Mesothelial cell of epicardium (in vitro differentiated cells): Measurements from ENCODE around the gene SMIM44. TPM values are rescaled to one million over a fixed set of nuclear protein-coding genes. Genes with fewer than 3 reads are reported as not detected.

ENCODE experiments used
- DNase-seq, 2 experiments: peaks; one replicate each; pipeline ENCODE4 v3.0.0; 2021; ENCODE audit warnings: low spot score in 2 of 2; ENCODE audit not compliant: unreplicated experiment in 2 of 2
- H3K27ac Mint-ChIP-seq: 2 replicates; pipeline ENCODE4 v1.8.0; 2021; ENCODE audit warnings: mixed read lengths
- H3K27me3 Mint-ChIP-seq: 2 replicates; pipeline ENCODE4 v1.8.0; 2021; ENCODE audit warnings: low read depth, mixed read lengths
- H3K36me3 Mint-ChIP-seq: 2 replicates; pipeline ENCODE4 v1.8.0; 2021; ENCODE audit warnings: mixed read lengths
- H3K4me1 Mint-ChIP-seq: 2 replicates; pipeline ENCODE4 v1.8.0; 2021; ENCODE audit warnings: mixed read lengths
- H3K4me3 Mint-ChIP-seq: 2 replicates; pipeline ENCODE4 v1.8.0; 2021; ENCODE audit warnings: mild to moderate bottlenecking, moderate library complexity, mixed read lengths
- H3K9me3 Mint-ChIP-seq: 2 replicates; pipeline ENCODE4 v1.8.0; 2021; ENCODE audit warnings: mixed read lengths
- total RNA-seq: library from RNA; stranded (reverse); gene quantifications from 3 replicates; pipeline ENCODE4 v1.2.1, GENCODE V29; 2021
- TF ChIP-seq, protein P1 (sequence below): fragments of 200-600 bp; sonication (generic); IDR thresholded peaks from one replicate; pipeline ENCODE4 v1.5.0; 2021; ENCODE audit warnings: antibody characterized with exemption; ENCODE audit not compliant: unreplicated experiment

SMIM44 gene
- total RNA-seq, 1 donor from 2014 or later: not detected

DNA sequence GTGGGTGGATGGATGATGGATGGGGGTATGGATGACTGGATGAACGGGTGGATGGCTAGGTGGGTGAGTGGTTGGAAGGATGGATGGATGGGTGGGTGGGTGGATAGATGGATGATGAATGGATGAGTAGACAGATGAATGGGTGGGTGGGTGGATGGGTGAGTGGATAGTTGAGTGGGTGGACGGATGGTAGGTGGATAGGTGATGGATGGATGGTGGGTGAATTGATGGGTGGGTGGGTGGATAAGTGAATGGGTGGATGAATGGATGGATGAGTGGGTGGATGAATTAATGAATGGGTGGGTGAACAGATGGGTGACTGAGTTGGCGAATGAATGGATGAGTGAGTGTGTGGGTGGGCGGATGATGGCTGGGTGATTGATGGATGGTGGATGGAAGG lies 7.8 kb downstream of the SMIM44 start:
- TF ChIP-seq, protein P1, sequence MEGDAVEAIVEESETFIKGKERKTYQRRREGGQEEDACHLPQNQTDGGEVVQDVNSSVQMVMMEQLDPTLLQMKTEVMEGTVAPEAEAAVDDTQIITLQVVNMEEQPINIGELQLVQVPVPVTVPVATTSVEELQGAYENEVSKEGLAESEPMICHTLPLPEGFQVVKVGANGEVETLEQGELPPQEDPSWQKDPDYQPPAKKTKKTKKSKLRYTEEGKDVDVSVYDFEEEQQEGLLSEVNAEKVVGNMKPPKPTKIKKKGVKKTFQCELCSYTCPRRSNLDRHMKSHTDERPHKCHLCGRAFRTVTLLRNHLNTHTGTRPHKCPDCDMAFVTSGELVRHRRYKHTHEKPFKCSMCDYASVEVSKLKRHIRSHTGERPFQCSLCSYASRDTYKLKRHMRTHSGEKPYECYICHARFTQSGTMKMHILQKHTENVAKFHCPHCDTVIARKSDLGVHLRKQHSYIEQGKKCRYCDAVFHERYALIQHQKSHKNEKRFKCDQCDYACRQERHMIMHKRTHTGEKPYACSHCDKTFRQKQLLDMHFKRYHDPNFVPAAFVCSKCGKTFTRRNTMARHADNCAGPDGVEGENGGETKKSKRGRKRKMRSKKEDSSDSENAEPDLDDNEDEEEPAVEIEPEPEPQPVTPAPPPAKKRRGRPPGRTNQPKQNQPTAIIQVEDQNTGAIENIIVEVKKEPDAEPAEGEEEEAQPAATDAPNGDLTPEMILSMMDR: no peak
- Mint-ChIP-seq H3K27ac (no peak overlapping the region), H3K4me3 (no peak overlapping the region), H3K36me3 (no peaks in the 10 kb centered on the region), H3K9me3 (no peaks in the 10 kb centered on the region), H3K27me3 (peaks cover 15% of the 10 kb centered on the region), H3K4me1 (no peaks in the 10 kb centered on the region)
- DNase-seq: no peak

GRCh38 chr19:3474614-3475013 lies 8.6 kb downstream of the SMIM44 start:
- H3K9me3 Mint-ChIP-seq: no peaks in the 10 kb centered on the region
- no peak overlapping the region for H3K4me3 Mint-ChIP-seq
- no peak for DNase-seq
- TF ChIP-seq, protein P1: no peak
- peaks cover 24% of the 10 kb centered on the region for H3K27me3 Mint-ChIP-seq
- H3K36me3 Mint-ChIP-seq: no peaks in the 10 kb centered on the region
- H3K27ac Mint-ChIP-seq: no peak overlapping the region
- H3K4me1 Mint-ChIP-seq: no peaks in the 10 kb centered on the region

DNA sequence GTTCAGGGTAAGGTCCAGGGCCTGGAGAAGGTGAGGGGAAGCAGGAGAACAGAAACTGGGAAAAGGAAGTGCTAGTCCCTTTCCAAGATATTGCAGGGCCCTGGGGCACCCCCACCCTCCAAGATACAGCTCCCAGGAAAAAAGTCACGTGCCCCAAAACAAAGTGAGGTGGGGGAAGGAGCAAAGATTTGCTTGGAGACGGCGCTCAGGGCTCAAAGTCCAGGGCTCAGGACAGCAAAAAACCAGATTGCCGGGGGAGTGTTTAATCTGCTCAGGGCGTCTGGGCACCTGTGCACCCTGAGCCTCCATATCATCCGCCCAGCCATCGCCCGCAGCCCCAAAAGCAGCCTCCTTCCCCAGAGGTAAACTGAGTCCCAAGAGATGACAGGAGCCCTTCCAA lies 9.2 kb downstream of the SMIM44 start:
- Mint-ChIP-seq H3K4me1 (no peaks in the 10 kb centered on the region), H3K9me3 (no peaks in the 10 kb centered on the region), H3K36me3 (no peaks in the 10 kb centered on the region), H3K27me3 (peaks cover 30% of the 10 kb centered on the region), H3K27ac (no peak overlapping the region), H3K4me3 (no peak overlapping the region)
- TF ChIP-seq, protein P1: no peak
- no peak for DNase-seq

- TF ChIP-seq, protein P1: peak; percentile 87
- Mint-ChIP-seq H3K4me3 (no peak overlapping the region), H3K27ac (no peak overlapping the region), H3K27me3 (peaks cover 28% of the 10 kb centered on the region), H3K4me1 (no peaks in the 10 kb centered on the region), H3K36me3 (peaks cover 4% of the 10 kb centered on the region), H3K9me3 (peaks cover 9% of the 10 kb centered on the region)
- peak in 1 of 2 experiments; percentile 62 for DNase-seq
These were observed 11.1 kb downstream of the SMIM44 start for GRCh38 chr19:3471954-3472655.

DNA sequence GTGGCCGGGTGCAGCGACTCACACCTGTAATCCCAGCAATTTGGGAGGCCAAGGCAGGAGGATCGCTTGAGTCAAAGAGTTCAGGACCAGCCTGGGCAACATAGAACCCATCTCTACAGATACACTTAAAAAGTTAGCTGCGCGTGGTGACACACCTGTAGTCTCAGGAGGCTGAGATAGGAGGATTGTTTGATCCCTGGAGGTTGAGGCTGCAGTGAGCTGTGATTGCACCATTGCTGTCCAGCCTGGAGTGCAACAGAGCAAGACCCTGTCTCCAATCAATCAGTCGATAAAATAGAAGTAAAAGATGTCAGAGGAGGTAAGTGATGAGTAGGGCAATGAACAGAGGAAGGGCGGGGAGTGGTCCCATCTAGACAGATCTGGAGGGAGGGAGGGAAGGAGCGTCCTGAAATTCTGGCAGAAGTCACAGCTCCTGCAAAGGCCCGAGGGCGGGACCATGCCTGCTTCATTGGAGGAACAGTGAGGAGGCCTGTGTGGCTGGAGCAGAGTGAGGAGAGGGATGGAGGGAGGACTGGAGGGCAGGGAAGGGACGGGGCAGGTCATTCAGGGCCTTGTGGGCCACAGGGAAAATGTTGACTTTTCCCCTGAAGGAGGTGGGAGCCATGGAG lies 12.6 kb downstream of the SMIM44 start:
- Mint-ChIP-seq H3K4me1 (no peaks in the 10 kb centered on the region), H3K27ac (no peak overlapping the region), H3K9me3 (peaks cover 9% of the 10 kb centered on the region), H3K4me3 (no peak overlapping the region), H3K36me3 (peaks cover 4% of the 10 kb centered on the region), H3K27me3 (peaks cover 41% of the 10 kb centered on the region)
- no peak for DNase-seq
- TF ChIP-seq, protein P1: no peak
